Neural cell (in vitro differentiated cells): ENCODE results near the gene UQCR11. TPM values are rescaled to one million over a fixed set of nuclear protein-coding genes. Genes with fewer than 3 reads are reported as not detected.

Experiments
- H2AFZ ChIP-seq: fragments of 200-600, 300-800 bp; sonication (generic), shearing (Covaris generic); 2 replicates; pipeline ENCODE4 v1.6.0; 2014; ENCODE audit warnings: low read depth, mild to moderate bottlenecking, antibody characterized with exemption, low read length, moderate library complexity
- H3F3A ChIP-seq: fragments of 200-600 bp; shearing (Covaris generic); 2 replicates; pipeline ENCODE4 v1.6.1; 2016; ENCODE audit warnings: mild to moderate bottlenecking, moderate library complexity, mixed read lengths, antibody characterized with exemption, low read length; ENCODE audit not compliant: insufficient read depth, poor library complexity, severe bottlenecking
- H3K27ac ChIP-seq: fragments of 200-600, 300-800 bp; sonication (generic), shearing (Covaris generic); 2 replicates; pipeline ENCODE4 v1.5.1; 2014; ENCODE audit warnings: mild to moderate bottlenecking, low read length, moderate library complexity
- H3K27me3 ChIP-seq: fragments of 300-800, 200-600 bp; sonication (generic), shearing (Covaris generic); 2 replicates; pipeline ENCODE4 v1.6.0; 2014; ENCODE audit warnings: mild to moderate bottlenecking, low read depth, low read length, moderate library complexity; ENCODE audit not compliant: insufficient read depth
- H3K36me3 ChIP-seq: fragments of 300-800, 200-600 bp; sonication (generic), shearing (Covaris generic); 2 replicates; pipeline ENCODE4 v1.5.1; 2014; ENCODE audit warnings: mild to moderate bottlenecking, antibody characterized with exemption, low read length, moderate library complexity; ENCODE audit not compliant: insufficient read depth
- H3K4me2 ChIP-seq: fragments of 300-800, 200-600 bp; sonication (generic), shearing (Covaris generic); 2 replicates; pipeline ENCODE4 v1.6.0; 2014; ENCODE audit warnings: mild to moderate bottlenecking, low read length
- H3K4me3 ChIP-seq: fragments of 300-800, 200-600 bp; sonication (generic), shearing (Covaris generic); 2 replicates; pipeline ENCODE4 v1.5.1; 2014; ENCODE audit warnings: mild to moderate bottlenecking, low read length, moderate library complexity
- H3K79me2 ChIP-seq: fragments of 200-600 bp; shearing (Covaris generic); replicated peaks from 2 replicates; pipeline ENCODE4 v1.6.0; 2014; ENCODE audit warnings: mild to moderate bottlenecking, low read length, moderate library complexity; ENCODE audit not compliant: insufficient read depth
- H3K9ac ChIP-seq: fragments of 300-800, 200-600 bp; sonication (generic), shearing (Covaris generic); 2 replicates; pipeline ENCODE4 v1.6.1; 2016; ENCODE audit warnings: mild to moderate bottlenecking, low read length, mixed read lengths
- H3K9me2 ChIP-seq: fragments of 200-600 bp; shearing (Covaris generic); 2 replicates; pipeline ENCODE4 v1.6.1; 2016; ENCODE audit warnings: mild to moderate bottlenecking, low read length, mixed read lengths; ENCODE audit not compliant: insufficient read depth
- H3K9me3 ChIP-seq: fragments of 200-600, 300-800 bp; sonication (generic), shearing (Covaris generic); 2 replicates; pipeline ENCODE4 v1.6.1; 2016; ENCODE audit warnings: mild to moderate bottlenecking, mixed run types, low read length, moderate library complexity, mixed read lengths
- H4K20me1 ChIP-seq: fragments of 200-600 bp; shearing (Covaris generic); 2 replicates; pipeline ENCODE4 v1.6.1; 2016; ENCODE audit warnings: mild to moderate bottlenecking, mixed run types; ENCODE audit not compliant: insufficient read depth
- EP300 ChIP-seq: fragments of 450-650 bp; conservative IDR thresholded peaks from 2 replicates; pipeline ENCODE4 v1.6.1; 2014; ENCODE audit warnings: antibody characterized with exemption, mild to moderate bottlenecking, moderate library complexity; ENCODE audit not compliant: poor library complexity, severe bottlenecking
- EZH2 ChIP-seq: fragments of 200-600, 300-800 bp; shearing (Covaris generic), sonication (generic); IDR thresholded peaks from 2 replicates; pipeline ENCODE4 v1.6.1; 2014; ENCODE audit warnings: antibody characterized with exemption, low read length, borderline replicate concordance, mild to moderate bottlenecking; ENCODE audit not compliant: insufficient read depth, poor library complexity, severe bottlenecking
- MXI1 ChIP-seq: fragments of 450-650 bp; conservative IDR thresholded peaks from 2 replicates; pipeline ENCODE4 v1.6.1; 2014; ENCODE audit warnings: antibody characterized with exemption, mild to moderate bottlenecking; ENCODE audit not compliant: poor library complexity, severe bottlenecking
- POLR2AphosphoS5 ChIP-seq: IDR thresholded peaks from 2 replicates; pipeline ENCODE4 v1.6.1; 2012
- RAD21 ChIP-seq: fragments of 450-650 bp; conservative IDR thresholded peaks from 2 replicates; pipeline ENCODE4 v1.6.1; 2014; ENCODE audit warnings: antibody characterized with exemption, mild to moderate bottlenecking, moderate library complexity
- SMC3 ChIP-seq: fragments of 450-650 bp; conservative IDR thresholded peaks from 2 replicates; pipeline ENCODE4 v1.6.1; 2014; ENCODE audit warnings: antibody characterized with exemption, mild to moderate bottlenecking, moderate library complexity; ENCODE audit not compliant: poor library complexity
- TAF1 ChIP-seq: IDR thresholded peaks from 2 replicates; pipeline ENCODE4 v1.6.1; 2012; ENCODE audit warnings: low read depth
- polyA plus RNA-seq: library from polyadenylated mRNA; depleted of rRNA; stranded (reverse); fragments of >200 nt; gene quantifications from 2 replicates; pipeline ENCODE4 v1.2.3, GENCODE V29; 2014
- TF ChIP-seq, protein P1 (sequence below): fragments of 450-650 bp; IDR thresholded peaks from 2 replicates; pipeline ENCODE4 v1.5.1; 2014; ENCODE audit warnings: antibody characterized with exemption, mild to moderate bottlenecking, moderate library complexity; ENCODE audit not compliant: poor library complexity, severe bottlenecking
- TF ChIP-seq, protein P2 (sequence below): IDR thresholded peaks from 2 replicates; pipeline ENCODE4 v1.6.1; 2012; ENCODE audit warnings: borderline replicate concordance

UQCR11 gene
- polyA plus RNA-seq, 1 donor from 2014 or later: 204 TPM

DNA sequence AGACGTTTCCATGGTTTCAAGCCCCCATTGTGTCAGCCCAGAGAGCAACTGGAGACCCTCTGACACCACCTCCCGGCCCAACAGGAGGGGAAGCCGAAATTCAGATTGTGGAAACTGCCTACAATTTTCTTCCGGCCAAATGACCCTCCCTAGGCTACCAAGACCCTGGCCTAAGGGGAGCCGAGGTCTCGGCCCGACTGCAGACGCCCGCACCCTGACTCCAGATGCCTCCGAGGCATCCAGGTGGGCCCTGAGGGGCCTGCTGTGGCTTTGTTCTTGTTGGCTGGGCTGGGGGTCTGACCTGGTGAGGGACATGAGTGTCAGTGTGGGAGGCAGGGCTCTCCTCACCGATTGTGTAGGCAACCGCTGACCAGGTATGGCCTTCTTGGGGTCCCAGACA, 46.7 kb downstream of the UQCR11 start:
- H3K4me3 ChIP-seq: no peak overlapping the region
- no peaks in the 10 kb centered on the region for H3K27me3 ChIP-seq
- TF ChIP-seq TAF1: no peak
- TF ChIP-seq EP300: no peak
- TF ChIP-seq, protein P1, sequence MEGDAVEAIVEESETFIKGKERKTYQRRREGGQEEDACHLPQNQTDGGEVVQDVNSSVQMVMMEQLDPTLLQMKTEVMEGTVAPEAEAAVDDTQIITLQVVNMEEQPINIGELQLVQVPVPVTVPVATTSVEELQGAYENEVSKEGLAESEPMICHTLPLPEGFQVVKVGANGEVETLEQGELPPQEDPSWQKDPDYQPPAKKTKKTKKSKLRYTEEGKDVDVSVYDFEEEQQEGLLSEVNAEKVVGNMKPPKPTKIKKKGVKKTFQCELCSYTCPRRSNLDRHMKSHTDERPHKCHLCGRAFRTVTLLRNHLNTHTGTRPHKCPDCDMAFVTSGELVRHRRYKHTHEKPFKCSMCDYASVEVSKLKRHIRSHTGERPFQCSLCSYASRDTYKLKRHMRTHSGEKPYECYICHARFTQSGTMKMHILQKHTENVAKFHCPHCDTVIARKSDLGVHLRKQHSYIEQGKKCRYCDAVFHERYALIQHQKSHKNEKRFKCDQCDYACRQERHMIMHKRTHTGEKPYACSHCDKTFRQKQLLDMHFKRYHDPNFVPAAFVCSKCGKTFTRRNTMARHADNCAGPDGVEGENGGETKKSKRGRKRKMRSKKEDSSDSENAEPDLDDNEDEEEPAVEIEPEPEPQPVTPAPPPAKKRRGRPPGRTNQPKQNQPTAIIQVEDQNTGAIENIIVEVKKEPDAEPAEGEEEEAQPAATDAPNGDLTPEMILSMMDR: no peak
- no peak for TF ChIP-seq POLR2AphosphoS5
- TF ChIP-seq SMC3: no peak
- TF ChIP-seq RAD21: no peak
- TF ChIP-seq EZH2: no peak
- TF ChIP-seq MXI1: no peak
- TF ChIP-seq, protein P2, sequence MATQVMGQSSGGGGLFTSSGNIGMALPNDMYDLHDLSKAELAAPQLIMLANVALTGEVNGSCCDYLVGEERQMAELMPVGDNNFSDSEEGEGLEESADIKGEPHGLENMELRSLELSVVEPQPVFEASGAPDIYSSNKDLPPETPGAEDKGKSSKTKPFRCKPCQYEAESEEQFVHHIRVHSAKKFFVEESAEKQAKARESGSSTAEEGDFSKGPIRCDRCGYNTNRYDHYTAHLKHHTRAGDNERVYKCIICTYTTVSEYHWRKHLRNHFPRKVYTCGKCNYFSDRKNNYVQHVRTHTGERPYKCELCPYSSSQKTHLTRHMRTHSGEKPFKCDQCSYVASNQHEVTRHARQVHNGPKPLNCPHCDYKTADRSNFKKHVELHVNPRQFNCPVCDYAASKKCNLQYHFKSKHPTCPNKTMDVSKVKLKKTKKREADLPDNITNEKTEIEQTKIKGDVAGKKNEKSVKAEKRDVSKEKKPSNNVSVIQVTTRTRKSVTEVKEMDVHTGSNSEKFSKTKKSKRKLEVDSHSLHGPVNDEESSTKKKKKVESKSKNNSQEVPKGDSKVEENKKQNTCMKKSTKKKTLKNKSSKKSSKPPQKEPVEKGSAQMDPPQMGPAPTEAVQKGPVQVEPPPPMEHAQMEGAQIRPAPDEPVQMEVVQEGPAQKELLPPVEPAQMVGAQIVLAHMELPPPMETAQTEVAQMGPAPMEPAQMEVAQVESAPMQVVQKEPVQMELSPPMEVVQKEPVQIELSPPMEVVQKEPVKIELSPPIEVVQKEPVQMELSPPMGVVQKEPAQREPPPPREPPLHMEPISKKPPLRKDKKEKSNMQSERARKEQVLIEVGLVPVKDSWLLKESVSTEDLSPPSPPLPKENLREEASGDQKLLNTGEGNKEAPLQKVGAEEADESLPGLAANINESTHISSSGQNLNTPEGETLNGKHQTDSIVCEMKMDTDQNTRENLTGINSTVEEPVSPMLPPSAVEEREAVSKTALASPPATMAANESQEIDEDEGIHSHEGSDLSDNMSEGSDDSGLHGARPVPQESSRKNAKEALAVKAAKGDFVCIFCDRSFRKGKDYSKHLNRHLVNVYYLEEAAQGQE: no peak
- H3K9me3 ChIP-seq: no peaks in the 10 kb centered on the region
- H3K27ac ChIP-seq: no peak overlapping the region
- no peak overlapping the region for H3K4me2 ChIP-seq
- no peak overlapping the region for H2AFZ ChIP-seq
- no peaks in the 10 kb centered on the region for H3F3A ChIP-seq
- H3K36me3 ChIP-seq: peaks cover 5% of the 10 kb centered on the region
- H3K79me2 ChIP-seq: peaks cover 41% of the 10 kb centered on the region
- peaks cover 39% of the 10 kb centered on the region for H4K20me1 ChIP-seq
- no peaks in the 10 kb centered on the region for H3K9me2 ChIP-seq
- no peak overlapping the region for H3K9ac ChIP-seq

DNA sequence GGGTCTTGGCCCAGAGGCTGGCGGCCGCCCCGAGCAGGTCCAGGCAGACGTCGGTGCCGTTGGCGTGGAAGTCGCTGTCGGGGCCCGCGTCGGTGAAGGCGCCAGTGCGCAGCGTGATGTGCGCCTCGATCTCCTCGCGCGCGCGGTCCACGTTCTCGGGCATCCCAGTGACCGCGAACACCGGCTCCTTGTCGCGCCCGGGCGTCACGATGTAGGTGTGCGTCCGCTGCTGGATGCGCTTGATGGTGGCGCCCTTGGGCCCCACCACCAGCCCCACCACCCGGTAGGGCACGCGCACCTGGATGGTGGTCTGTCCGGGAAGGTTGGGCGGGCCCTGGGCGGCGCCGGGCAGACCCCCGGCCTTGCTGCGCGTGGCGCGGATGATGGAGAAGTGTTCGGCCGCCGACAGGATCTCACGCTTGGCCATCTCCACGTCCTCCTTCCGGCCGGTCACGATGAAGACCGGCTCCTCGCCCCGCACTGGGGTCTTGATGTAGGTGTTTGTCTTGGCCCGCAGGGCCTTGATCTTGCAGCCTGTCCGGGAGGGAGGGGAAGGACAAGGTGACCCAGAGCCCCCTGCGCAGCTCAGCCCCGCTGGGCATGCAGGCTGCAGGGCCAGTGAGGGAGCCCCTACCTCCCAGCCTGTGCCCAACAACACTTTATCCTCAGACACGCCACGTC, 48.7 kb downstream of the UQCR11 start:
- no peak overlapping the region for H2AFZ ChIP-seq
- TF ChIP-seq POLR2AphosphoS5 (peak; percentile 3), SMC3 (no peak)
- no peaks in the 10 kb centered on the region for H3K27me3 ChIP-seq
- no peak overlapping the region for H3K4me2 ChIP-seq
- no peaks in the 10 kb centered on the region for H3K9me2 ChIP-seq
- H3K27ac ChIP-seq: no peak overlapping the region
- H3K79me2 ChIP-seq: peaks cover 26% of the 10 kb centered on the region
- no peaks in the 10 kb centered on the region for H3F3A ChIP-seq
- H3K9ac ChIP-seq: no peak overlapping the region
- no peaks in the 10 kb centered on the region for H3K9me3 ChIP-seq
- no peak overlapping the region for H3K4me3 ChIP-seq
- H3K36me3 ChIP-seq: peaks cover 5% of the 10 kb centered on the region
- H4K20me1 ChIP-seq: peaks cover 29% of the 10 kb centered on the region
